ENCODE measurements around the gene ILF3.
"Not testable (repeated sequence)": the region's sequence is repeated elsewhere in the genome, so short reads cannot be mapped to it uniquely, and the experiment has no call there.

Gene ILF3

DNA sequence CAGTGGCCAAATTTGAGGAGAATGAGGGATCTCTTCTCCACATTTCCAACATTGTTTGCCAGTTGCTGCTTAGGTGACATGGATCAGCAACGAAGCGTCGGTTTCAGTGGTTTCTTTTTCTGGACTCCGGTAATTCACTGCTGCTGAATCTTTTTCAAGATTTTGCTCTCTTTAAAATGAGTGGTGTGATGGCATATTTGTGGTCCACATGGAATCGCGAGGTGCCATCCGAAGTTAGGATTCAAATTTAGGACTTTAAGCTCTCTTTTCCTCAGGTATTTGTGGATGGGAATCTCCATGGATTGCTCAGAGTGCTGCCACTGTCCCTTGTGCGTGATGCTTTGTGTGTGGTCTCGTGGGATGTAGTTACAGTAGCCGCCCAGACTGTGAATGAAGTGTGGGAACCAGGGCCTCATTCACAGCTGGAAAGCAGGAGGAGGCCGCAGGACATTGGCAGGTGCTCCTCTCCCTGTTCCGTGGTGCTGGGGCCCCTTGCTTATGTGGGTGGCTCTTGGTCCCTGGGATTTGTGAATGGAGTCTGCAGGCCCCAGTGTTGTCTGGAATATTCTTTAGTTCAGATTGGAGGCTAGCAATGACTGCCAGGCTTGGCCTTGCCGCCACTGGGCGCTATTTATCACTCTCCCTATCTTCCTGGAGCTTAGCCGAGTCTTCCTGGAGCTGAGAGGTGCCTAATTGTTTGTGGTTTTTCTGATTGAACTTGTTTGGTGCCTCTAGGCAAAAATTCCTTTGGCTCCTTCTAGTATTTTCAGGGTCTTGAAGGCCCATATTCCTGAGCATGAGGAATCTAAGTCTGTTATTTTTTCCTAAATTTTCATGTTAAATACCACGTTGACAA lies 1.5 kb downstream of the ILF3 start:
- Histone ChIP-seq H3K79me2 (ENCODE audit: control insufficient read depth, insufficient read depth, low read length, unreplicated experiment) (peaks cover 68% of the 10 kb centered on the region), H3K4me1 (ENCODE audit: control insufficient read depth, insufficient read depth, low read length, unreplicated experiment) (peaks cover 5% of the 10 kb centered on the region), H3K27ac (ENCODE audit: low read depth, low read length) (peak overlapping the region; percentile 97), H2AFZ (ENCODE audit: low read length, unreplicated experiment) (no peak overlapping the region), H3K27me3 (ENCODE audit: insufficient read depth, low read length) (no peaks in the 10 kb centered on the region), H3K4me3 (ENCODE audit: low read depth, low read length) (peak overlapping the region; percentile 96), H3K36me3 (ENCODE audit: insufficient read depth, low read length) (peaks cover 3% of the 10 kb centered on the region; the same call in 1 of the 2 replicates)

DNA sequence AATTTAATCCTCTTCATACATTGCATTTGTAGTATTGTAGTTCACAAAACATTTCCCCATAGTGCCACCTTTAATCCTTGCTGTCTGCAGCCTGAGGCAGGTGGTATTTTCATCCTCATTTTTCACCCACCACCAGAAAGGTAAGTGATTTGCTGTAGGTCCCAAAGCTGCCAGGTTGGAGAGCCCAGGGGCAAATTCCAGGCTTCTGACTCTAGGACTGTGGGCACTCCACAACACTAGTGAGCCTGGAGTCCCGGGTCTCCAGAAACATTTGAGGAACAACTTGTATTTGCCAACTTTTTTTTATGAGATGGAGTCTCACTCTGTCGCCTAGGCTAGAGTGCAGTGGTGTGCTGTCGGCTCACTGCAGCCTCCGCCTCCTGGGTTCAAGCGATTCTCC lies 6.2 kb downstream of the ILF3 start:
- Histone ChIP-seq H2AFZ (ENCODE audit: low read length, unreplicated experiment) (no peak overlapping the region), H3K4me1 (ENCODE audit: control insufficient read depth, insufficient read depth, low read length, unreplicated experiment) (peaks cover 17% of the 10 kb centered on the region), H3K27ac (ENCODE audit: low read depth, low read length) (no peak overlapping the region), H3K4me3 (ENCODE audit: low read depth, low read length) (no peak overlapping the region), H3K79me2 (ENCODE audit: control insufficient read depth, insufficient read depth, low read length, unreplicated experiment) (peaks cover 94% of the 10 kb centered on the region), H3K36me3 (ENCODE audit: insufficient read depth, low read length) (peaks cover 3% of the 10 kb centered on the region; the same call in 1 of the 2 replicates), H3K27me3 (ENCODE audit: insufficient read depth, low read length) (no peaks in the 10 kb centered on the region)

DNA sequence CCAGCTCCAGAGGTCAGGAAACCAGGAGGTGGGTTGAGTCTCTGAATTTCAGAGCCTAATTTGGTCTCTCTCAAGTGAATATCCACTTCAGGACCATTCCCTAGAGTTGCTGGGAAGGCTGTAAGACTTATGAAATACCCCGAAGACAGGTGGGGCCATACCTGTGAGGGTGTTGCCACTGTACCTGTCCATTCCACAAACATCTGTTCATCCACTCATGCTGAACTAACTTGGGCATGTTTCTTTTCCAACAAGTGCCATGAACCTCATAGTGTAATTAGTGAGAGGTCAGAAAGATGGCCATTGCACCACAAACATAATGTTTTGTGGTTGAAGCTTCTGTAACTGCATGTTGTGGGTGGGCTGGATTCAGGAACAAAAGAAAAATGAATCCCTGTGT lies 7.8 kb downstream of the ILF3 start:
- peak overlapping the region; percentile 17; the same call in 1 of the 2 replicates for H3K27ac ChIP-seq (ENCODE audit: low read depth, low read length)
- H2AFZ ChIP-seq (ENCODE audit: low read length, unreplicated experiment) = no peak overlapping the region
- no peaks in the 10 kb centered on the region for H3K27me3 ChIP-seq (ENCODE audit: insufficient read depth, low read length)
- peaks cover 17% of the 10 kb centered on the region for H3K4me1 ChIP-seq (ENCODE audit: control insufficient read depth, insufficient read depth, low read length, unreplicated experiment)
- peaks cover 94% of the 10 kb centered on the region for H3K79me2 ChIP-seq (ENCODE audit: control insufficient read depth, insufficient read depth, low read length, unreplicated experiment)
- no peak overlapping the region for H3K4me3 ChIP-seq (ENCODE audit: low read depth, low read length)
- peaks cover 2% of the 10 kb centered on the region; the same call in 1 of the 2 replicates for H3K36me3 ChIP-seq (ENCODE audit: insufficient read depth, low read length)

DNA sequence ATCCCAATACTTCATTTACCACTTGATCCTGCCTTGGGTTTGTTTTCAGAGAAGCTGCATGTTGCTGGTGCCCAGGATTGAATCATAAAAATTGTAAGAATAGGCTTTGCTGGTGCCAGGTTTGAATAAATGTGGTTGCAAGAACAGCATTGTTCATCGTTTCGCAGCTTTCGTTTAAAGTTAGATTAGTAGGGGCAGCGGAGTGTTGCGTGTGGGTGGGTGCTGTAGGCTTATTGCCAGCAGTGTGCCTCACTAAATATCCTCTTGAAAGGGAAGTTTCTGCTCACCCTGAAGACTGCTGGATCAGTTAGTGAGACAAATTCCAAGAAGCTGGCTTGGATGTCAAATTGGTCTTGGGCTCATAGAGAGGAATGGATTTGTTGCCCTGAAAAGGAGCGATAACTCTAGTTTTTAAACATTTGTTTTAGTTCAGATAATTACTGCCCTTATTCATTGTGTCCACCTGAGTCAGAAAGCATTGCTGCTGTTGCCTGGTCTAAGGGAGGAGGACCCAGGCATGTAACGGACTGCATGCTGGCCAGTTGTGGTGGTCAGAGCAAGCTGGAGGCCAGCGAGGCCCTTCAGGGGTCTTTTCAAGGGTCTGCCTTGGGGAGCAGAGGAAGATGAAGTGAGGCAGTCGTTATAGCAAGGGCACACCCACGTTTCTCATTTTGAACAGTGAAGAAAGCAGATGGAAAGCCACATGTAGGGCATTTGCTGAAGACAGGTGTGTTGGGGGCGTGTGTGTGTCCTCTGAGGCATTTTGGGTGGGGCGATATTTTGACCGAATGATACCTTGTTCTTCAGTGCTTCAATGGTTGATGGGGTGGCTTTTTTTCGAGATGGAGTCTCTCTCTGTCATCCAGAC lies 8.5 kb downstream of the ILF3 start:
- Histone ChIP-seq H3K4me3 (ENCODE audit: low read depth, low read length) (no peak overlapping the region), H3K36me3 (ENCODE audit: insufficient read depth, low read length) (no peaks in the 10 kb centered on the region), H3K27ac (ENCODE audit: low read depth, low read length) (peak overlapping the region; percentile 17; the same call in 1 of the 2 replicates), H3K79me2 (ENCODE audit: control insufficient read depth, insufficient read depth, low read length, unreplicated experiment) (peaks cover 94% of the 10 kb centered on the region), H2AFZ (ENCODE audit: low read length, unreplicated experiment) (no peak overlapping the region), H3K27me3 (ENCODE audit: insufficient read depth, low read length) (no peaks in the 10 kb centered on the region), H3K4me1 (ENCODE audit: control insufficient read depth, insufficient read depth, low read length, unreplicated experiment) (peaks cover 18% of the 10 kb centered on the region)

DNA sequence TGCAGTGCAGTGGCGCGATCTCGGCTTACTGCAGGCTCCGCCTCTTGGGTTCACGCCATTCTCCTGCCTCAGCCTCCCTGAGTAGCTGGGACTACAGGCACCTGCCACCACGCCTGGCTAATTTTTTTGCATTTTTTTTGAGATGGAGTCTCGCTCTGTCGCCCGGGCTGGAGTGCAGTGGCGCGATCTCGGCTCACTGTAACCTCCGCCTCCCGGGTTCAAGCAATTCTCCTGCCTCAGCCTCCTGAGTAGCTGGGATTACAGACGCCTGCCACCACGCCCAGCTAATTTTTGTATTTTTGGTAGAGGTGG lies 9.1 kb downstream of the ILF3 start:
- not testable (repeated sequence) for H3K36me3 ChIP-seq (ENCODE audit: insufficient read depth, low read length); H3K4me3 ChIP-seq (ENCODE audit: low read depth, low read length); H3K27ac ChIP-seq (ENCODE audit: low read depth, low read length); H3K27me3 ChIP-seq (ENCODE audit: insufficient read depth, low read length); H2AFZ ChIP-seq (ENCODE audit: low read length, unreplicated experiment)
- H3K79me2 ChIP-seq (ENCODE audit: control insufficient read depth, insufficient read depth, low read length, unreplicated experiment) = peaks cover 95% of the 10 kb centered on the region
- peaks cover 22% of the 10 kb centered on the region for H3K4me1 ChIP-seq (ENCODE audit: control insufficient read depth, insufficient read depth, low read length, unreplicated experiment)

DNA sequence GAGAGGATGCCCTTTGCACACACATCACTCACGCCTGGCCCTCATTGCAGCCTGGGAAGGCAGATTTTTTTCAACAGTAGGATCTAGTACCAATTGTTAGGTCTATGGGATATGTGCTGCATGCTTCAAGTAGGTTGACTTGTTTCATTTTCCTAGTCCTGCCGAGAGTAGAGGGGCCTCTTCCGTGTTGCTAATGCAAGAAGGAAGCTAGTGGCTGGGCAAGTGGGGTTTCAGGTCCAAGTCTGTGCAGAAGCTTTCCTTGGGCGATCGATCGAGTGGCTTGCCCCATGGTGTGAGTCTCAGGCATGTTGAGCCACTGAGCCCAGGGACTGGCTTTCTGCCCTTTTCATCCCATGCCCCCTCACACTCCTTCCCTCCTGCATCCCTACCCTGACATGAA lies 13.7 kb downstream of the ILF3 start:
- Histone ChIP-seq H2AFZ (ENCODE audit: low read length, unreplicated experiment) (no peak overlapping the region), H3K36me3 (ENCODE audit: insufficient read depth, low read length) (no peaks in the 10 kb centered on the region), H3K4me3 (ENCODE audit: low read depth, low read length) (no peak overlapping the region), H3K27ac (ENCODE audit: low read depth, low read length) (no peak overlapping the region), H3K4me1 (ENCODE audit: control insufficient read depth, insufficient read depth, low read length, unreplicated experiment) (peaks cover 14% of the 10 kb centered on the region), H3K27me3 (ENCODE audit: insufficient read depth, low read length) (no peaks in the 10 kb centered on the region), H3K79me2 (ENCODE audit: control insufficient read depth, insufficient read depth, low read length, unreplicated experiment) (peaks cover 90% of the 10 kb centered on the region)

DNA sequence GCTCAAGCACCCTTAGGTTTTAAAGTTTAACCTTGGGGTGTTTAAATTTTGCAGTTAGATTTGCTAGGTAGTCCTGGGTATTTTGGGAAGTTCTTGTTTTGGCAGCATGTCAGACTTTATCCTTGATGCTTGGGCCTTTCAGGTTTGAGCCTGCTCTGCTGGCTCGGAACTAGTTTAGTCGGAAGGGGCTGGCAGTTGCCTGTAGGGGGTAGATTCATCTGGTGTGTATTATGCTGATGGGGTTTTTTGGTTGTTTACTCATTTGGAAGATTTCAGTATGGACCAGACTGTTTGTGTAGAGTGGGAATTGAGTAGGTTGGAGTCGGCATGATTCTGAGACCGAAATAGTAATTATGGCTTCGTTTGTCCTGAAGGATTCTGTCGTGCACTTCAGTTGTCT lies 15.1 kb downstream of the ILF3 start:
- Histone ChIP-seq H3K36me3 (ENCODE audit: insufficient read depth, low read length) (peaks cover 5% of the 10 kb centered on the region; the same call in 1 of the 2 replicates), H3K4me1 (ENCODE audit: control insufficient read depth, insufficient read depth, low read length, unreplicated experiment) (peaks cover 14% of the 10 kb centered on the region)

DNA sequence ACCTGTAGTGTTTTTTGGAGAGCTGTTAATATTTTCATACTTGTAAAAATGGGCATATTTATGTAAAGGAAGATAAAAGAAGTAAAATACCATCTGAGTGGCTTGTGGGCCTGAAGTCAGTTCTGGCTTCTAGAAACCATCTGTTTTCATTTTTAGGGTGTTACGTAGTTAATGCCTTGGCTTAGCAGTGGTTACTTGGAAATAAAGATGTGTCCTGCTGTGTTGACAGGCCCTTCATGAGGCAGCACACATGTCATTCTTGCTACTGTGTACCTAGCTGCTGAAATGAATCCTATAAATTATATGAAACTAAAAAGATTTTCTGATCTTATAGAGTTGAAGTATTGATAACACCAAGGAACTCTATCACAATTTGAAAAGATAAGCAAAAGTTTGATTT lies 16.0 kb downstream of the ILF3 start:
- peaks cover 5% of the 10 kb centered on the region; the same call in 1 of the 2 replicates for H3K36me3 ChIP-seq (ENCODE audit: insufficient read depth, low read length)
- H2AFZ ChIP-seq (ENCODE audit: low read length, unreplicated experiment) = no peak overlapping the region
- peaks cover 81% of the 10 kb centered on the region for H3K79me2 ChIP-seq (ENCODE audit: control insufficient read depth, insufficient read depth, low read length, unreplicated experiment)
- H3K27ac ChIP-seq (ENCODE audit: low read depth, low read length) = no peak overlapping the region
- H3K4me1 ChIP-seq (ENCODE audit: control insufficient read depth, insufficient read depth, low read length, unreplicated experiment) = peaks cover 14% of the 10 kb centered on the region
- H3K4me3 ChIP-seq (ENCODE audit: low read depth, low read length) = no peak overlapping the region
- no peaks in the 10 kb centered on the region for H3K27me3 ChIP-seq (ENCODE audit: insufficient read depth, low read length)

More for the DNA sequence above, 15.1 kb downstream of the ILF3 start:
- Histone ChIP-seq H3K27me3 (ENCODE audit: insufficient read depth, low read length) (no peaks in the 10 kb centered on the region), H2AFZ (ENCODE audit: low read length, unreplicated experiment) (no peak overlapping the region), H3K4me3 (ENCODE audit: low read depth, low read length) (no peak overlapping the region), H3K27ac (ENCODE audit: low read depth, low read length) (no peak overlapping the region), H3K79me2 (ENCODE audit: control insufficient read depth, insufficient read depth, low read length, unreplicated experiment) (peaks cover 85% of the 10 kb centered on the region)

DNA sequence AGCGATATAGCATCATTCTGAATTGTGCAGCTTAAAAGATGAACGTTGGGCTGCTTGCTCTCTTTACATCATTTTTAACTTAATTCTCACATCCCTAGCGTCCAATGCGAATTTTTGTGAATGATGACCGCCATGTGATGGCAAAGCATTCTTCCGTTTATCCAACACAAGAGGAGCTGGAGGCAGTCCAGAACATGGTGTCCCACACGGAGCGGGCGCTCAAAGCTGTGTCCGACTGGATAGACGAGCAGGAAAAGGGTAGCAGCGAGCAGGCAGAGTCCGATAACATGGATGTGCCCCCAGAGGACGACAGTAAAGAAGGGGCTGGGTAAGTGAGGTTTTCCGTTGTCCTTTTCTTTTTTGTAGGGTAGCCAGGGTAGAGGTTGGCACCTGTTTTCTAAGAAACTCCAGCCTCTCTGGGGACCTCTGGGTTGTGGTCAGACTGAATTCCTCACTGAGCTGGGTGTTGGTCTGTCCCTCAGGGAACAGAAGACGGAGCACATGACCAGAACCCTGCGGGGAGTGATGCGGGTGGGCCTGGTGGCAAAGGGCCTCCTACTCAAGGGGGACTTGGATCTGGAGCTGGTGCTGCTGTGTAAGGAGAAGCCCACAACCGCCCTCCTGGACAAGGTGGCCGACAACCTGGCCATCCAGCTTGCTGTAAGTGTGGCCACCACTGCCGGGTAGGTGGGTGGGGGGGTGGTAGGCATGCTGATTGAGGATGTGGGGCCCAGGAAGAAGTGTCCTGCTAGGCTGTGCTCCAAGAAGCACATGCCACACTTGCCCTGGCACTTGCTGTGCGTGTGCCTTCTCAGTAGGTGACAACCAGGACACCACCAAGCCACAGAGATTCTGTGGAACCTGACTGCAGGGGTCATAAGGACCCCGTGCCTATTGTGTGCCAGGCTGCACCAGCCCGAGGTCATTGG lies 17.0 kb downstream of the ILF3 start:
- peaks cover 5% of the 10 kb centered on the region; the same call in 1 of the 2 replicates for H3K36me3 ChIP-seq (ENCODE audit: insufficient read depth, low read length)
- no peak overlapping the region for H2AFZ ChIP-seq (ENCODE audit: low read length, unreplicated experiment)
- peaks cover 14% of the 10 kb centered on the region for H3K4me1 ChIP-seq (ENCODE audit: control insufficient read depth, insufficient read depth, low read length, unreplicated experiment)
- no peak overlapping the region for H3K27ac ChIP-seq (ENCODE audit: low read depth, low read length)
- H3K4me3 ChIP-seq (ENCODE audit: low read depth, low read length) = no peak overlapping the region
- H3K27me3 ChIP-seq (ENCODE audit: insufficient read depth, low read length) = no peaks in the 10 kb centered on the region
- H3K79me2 ChIP-seq (ENCODE audit: control insufficient read depth, insufficient read depth, low read length, unreplicated experiment) = peaks cover 77% of the 10 kb centered on the region

DNA sequence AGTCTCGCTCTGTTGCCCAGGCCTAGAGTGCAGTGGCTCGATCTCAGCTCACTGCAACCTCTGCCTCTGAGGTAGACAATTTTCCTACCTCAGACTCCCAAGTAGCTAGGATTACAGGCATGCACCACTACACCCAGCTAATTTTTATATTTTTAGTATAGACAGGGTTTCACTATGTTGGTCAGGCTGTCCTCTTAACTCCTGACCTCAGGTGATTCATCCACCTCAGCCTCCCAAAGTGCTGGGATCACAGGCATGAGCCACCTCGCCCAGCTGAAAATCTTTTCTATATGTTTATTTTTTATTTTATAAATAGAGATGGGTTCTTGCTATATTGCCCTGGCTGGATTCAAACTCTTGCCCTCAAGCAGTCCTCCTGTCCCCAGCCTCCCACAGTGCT lies 17.8 kb downstream of the ILF3 start:
- H3K79me2 ChIP-seq (ENCODE audit: control insufficient read depth, insufficient read depth, low read length, unreplicated experiment) = peaks cover 72% of the 10 kb centered on the region
- H3K27me3 ChIP-seq (ENCODE audit: insufficient read depth, low read length); H3K36me3 ChIP-seq (ENCODE audit: insufficient read depth, low read length); H3K4me3 ChIP-seq (ENCODE audit: low read depth, low read length); H2AFZ ChIP-seq (ENCODE audit: low read length, unreplicated experiment); H3K27ac ChIP-seq (ENCODE audit: low read depth, low read length): not testable (repeated sequence)
- peaks cover 14% of the 10 kb centered on the region for H3K4me1 ChIP-seq (ENCODE audit: control insufficient read depth, insufficient read depth, low read length, unreplicated experiment)

All from ACC112 (cell line).